ENCODE data around the gene SLC25A53. TPM values are rescaled to one million over a fixed set of nuclear protein-coding genes. Genes with fewer than 3 reads are reported as not detected.

The SLC25A53 gene
- total RNA-seq, 1 donor from 2014 or later = 4.1 TPM

Other genes starting within 250 kb of the SLC25A53 start
- 13.5 and 16.2 TPM in 2 replicates for gene TMSB15B, start 194.4 kb downstream of the SLC25A53 start, total RNA-seq
- gene H2BW1, start 143.3 kb downstream of the SLC25A53 start, total RNA-seq = not detected in 2 replicates
- gene H2BW2, start 117.1 kb downstream of the SLC25A53 start, total RNA-seq = not detected in 2 replicates
- gene TMSB15C, start 80.8 kb downstream of the SLC25A53 start, total RNA-seq = 3.9 and 6.8 TPM in 2 replicates
- gene ZCCHC18, start 44.5 kb downstream of the SLC25A53 start, total RNA-seq = 5.2 and 6.4 TPM in 2 replicates
- gene FAM199X, start 9.4 kb upstream of the SLC25A53 start, total RNA-seq = 11.2 and 11.7 TPM in 2 replicates
- gene ESX1, start 97.9 kb upstream of the SLC25A53 start, total RNA-seq = not detected in 2 replicates